IMR-90 (cell line): ENCODE measurements around the gene BZW2. TPM values are rescaled to one million over a fixed set of nuclear protein-coding genes. Genes with fewer than 3 reads are reported as not detected.

Experiments
- ATAC-seq: fragments of 200-7000 bp; cut with Tn5 transposase; 2 replicates; pipeline ENCODE4 v1.9.1; 2020; ENCODE audit warnings: low read depth, mild to moderate bottlenecking, moderate library complexity
- BruUV-seq: library from RNA; stranded (reverse); fragments of 400-500 nt; replicated peaks from 2 replicates; lab custom pipeline; 2021; lab: Mats Ljungman, UMichigan
- CTCF ChIA-PET: fragments of 300-600 bp; formaldehyde crosslinking; extraction: SDS; loops from one replicate; lab custom pipeline; 2021; ENCODE audit warnings: antibody characterized with exemption; lab: Yijun Ruan, JAX
- POLR2A ChIA-PET: fragments of 300-600 bp; sonication (Branson Sonifier 250); formaldehyde crosslinking; loops from one replicate; lab custom pipeline; 2022; ENCODE audit warnings: antibody characterized with exemption; ENCODE audit not compliant: unreplicated experiment; lab: Charles Lee
- DNase-seq: peaks from one replicate; pipeline ENCODE4 v3.0.0; 2013
- H2AFZ ChIP-seq: replicated peaks from 2 replicates; pipeline ENCODE3; 2013; ENCODE audit warnings: low read length, mild to moderate bottlenecking; ENCODE audit not compliant: poor library complexity
- H2AK5ac ChIP-seq: 2 replicates; pipeline ENCODE4 v1.6.1; 2013; ENCODE audit warnings: low read depth, low read length, inconsistent platforms
- H2AK9ac ChIP-seq: replicated peaks from 2 replicates; pipeline ENCODE3; 2013; ENCODE audit warnings: mild to moderate bottlenecking, low read depth, low read length, moderate library complexity; ENCODE audit not compliant: poor library complexity
- H2BK120ac ChIP-seq: 2 replicates; pipeline ENCODE4 v1.6.1; 2013; ENCODE audit warnings: low read depth, low read length, inconsistent platforms
- H2BK15ac ChIP-seq: 3 replicates; pipeline ENCODE4 v1.6.1; 2013; ENCODE audit warnings: low read depth, low read length, inconsistent platforms
- H2BK20ac ChIP-seq: 2 replicates; pipeline ENCODE4 v1.6.1; 2013; ENCODE audit warnings: low read depth, mild to moderate bottlenecking, inconsistent platforms, low read length, moderate library complexity
- H2BK5ac ChIP-seq: 2 replicates; pipeline ENCODE4 v1.6.1; 2013; ENCODE audit warnings: mild to moderate bottlenecking, low read depth, low read length, inconsistent platforms; ENCODE audit not compliant: poor library complexity, severe bottlenecking
- H3K14ac ChIP-seq: replicated peaks from 2 replicates; pipeline ENCODE4 v1.6.1; 2013; ENCODE audit warnings: low read depth, low read length, inconsistent platforms
- H3K18ac ChIP-seq: 2 replicates; pipeline ENCODE4 v1.6.1; 2013; ENCODE audit warnings: low read depth, low read length, control low read depth
- H3K23ac ChIP-seq: 2 replicates; pipeline ENCODE4 v1.6.1; 2013; ENCODE audit warnings: low read depth, low read length, inconsistent platforms
- H3K27ac ChIP-seq: 2 replicates; pipeline ENCODE4 v1.5.1; 2013; ENCODE audit warnings: mild to moderate bottlenecking, control low read depth, low read length; ENCODE audit not compliant: insufficient read depth
- H3K27me3 ChIP-seq: 2 replicates; pipeline ENCODE4 v1.6.1; 2013; ENCODE audit warnings: low read length; ENCODE audit not compliant: control insufficient read depth, insufficient read depth
- H3K36me3 ChIP-seq: 2 replicates; pipeline ENCODE4 v1.6.1; 2013; ENCODE audit warnings: low read length, mixed read lengths; ENCODE audit not compliant: control insufficient read depth, insufficient read depth
- H3K4ac ChIP-seq: 2 replicates; pipeline ENCODE4 v1.6.1; 2013; ENCODE audit warnings: low read depth, low read length, inconsistent platforms
- H3K4me1 ChIP-seq: 2 replicates; pipeline ENCODE4 v1.6.1; 2013; ENCODE audit warnings: low read length, mixed read lengths; ENCODE audit not compliant: control insufficient read depth, insufficient read depth
- H3K4me2 ChIP-seq: 2 replicates; pipeline ENCODE4 v1.6.1; 2013; ENCODE audit warnings: low read depth, mild to moderate bottlenecking, control low read depth, low read length, moderate library complexity
- H3K4me3 ChIP-seq: 2 replicates; pipeline ENCODE4 v1.5.1; 2013; ENCODE audit warnings: low read depth, mild to moderate bottlenecking, control low read depth, low read length, moderate library complexity; ENCODE audit not compliant: insufficient read depth
- H3K56ac ChIP-seq: 2 replicates; pipeline ENCODE4 v1.6.1; 2013; ENCODE audit warnings: low read length, inconsistent platforms; ENCODE audit not compliant: insufficient read depth; ENCODE audit errors: extremely low read depth
- H3K79me1 ChIP-seq, 2 experiments: 2 replicates each; pipeline ENCODE4 v1.6.1; 2013; ENCODE audit warnings: low read length in 2 of 2, inconsistent platforms in 1 of 2, low read depth in 1 of 2
- H3K9ac ChIP-seq: 2 replicates; pipeline ENCODE4 v1.6.1; 2013; ENCODE audit warnings: low read depth, low read length, control low read depth
- H3K9me1 ChIP-seq: 2 replicates; pipeline ENCODE4 v1.6.1; 2013; ENCODE audit warnings: low read length, inconsistent platforms; ENCODE audit not compliant: insufficient read depth
- H3K9me3 ChIP-seq: 2 replicates; pipeline ENCODE4 v1.6.1; 2013; ENCODE audit warnings: low read length; ENCODE audit not compliant: control insufficient read depth, insufficient read depth
- H4K20me1 ChIP-seq: 2 replicates; pipeline ENCODE4 v1.6.1; 2013; ENCODE audit warnings: low read length, inconsistent platforms; ENCODE audit not compliant: insufficient read depth
- H4K5ac ChIP-seq: 2 replicates; pipeline ENCODE4 v1.6.1; 2013; ENCODE audit warnings: mild to moderate bottlenecking, low read depth, low read length, control low read depth
- H4K8ac ChIP-seq, 2 experiments: 2 replicates each; pipeline ENCODE4 v1.6.1; 2013; ENCODE audit warnings: low read depth in 2 of 2, low read length in 2 of 2, control low read depth in 1 of 2, inconsistent platforms in 1 of 2
- H4K91ac ChIP-seq: 2 replicates; pipeline ENCODE4 v1.6.1; 2013; ENCODE audit warnings: low read depth, low read length, inconsistent platforms; ENCODE audit not compliant: insufficient read depth
- CEBPB ChIP-seq: IDR thresholded peaks from 2 replicates; pipeline ENCODE4 v1.6.1; 2012; ENCODE audit warnings: low read depth, low read length, improper control_type of control experiment
- MAZ ChIP-seq: IDR thresholded peaks from 2 replicates; pipeline ENCODE4 v1.6.1; 2012; ENCODE audit warnings: low read depth, mild to moderate bottlenecking, low read length, improper control_type of control experiment, moderate library complexity, borderline replicate concordance
- NFE2L2 ChIP-seq: fragments of 150-350 bp; IDR thresholded peaks from 2 replicates; pipeline ENCODE4 v1.6.1; 2016; ENCODE audit warnings: low read depth, mild to moderate bottlenecking, low read length
- POLR2A ChIP-seq: IDR thresholded peaks from 2 replicates; pipeline ENCODE4 v1.6.1; 2012; ENCODE audit warnings: mild to moderate bottlenecking, low read depth, low read length
- RCOR1 ChIP-seq: IDR thresholded peaks from 2 replicates; pipeline ENCODE4 v1.6.1; 2012; ENCODE audit warnings: mild to moderate bottlenecking, low read length, improper control_type of control experiment; ENCODE audit not compliant: insufficient replicate concordance
- WGBS, 2 experiments: methylation state at CpG; one replicate each; pipeline versions ENCODE4 v1.1.5 to v1.1.7; 2013; ENCODE audit warnings: missing lambda C conversion rate in 2 of 2; ENCODE audit not compliant: insufficient read length in 1 of 2; ENCODE audit errors: extremely low coverage in 2 of 2; 5-methylcytosine and 5-hydroxymethylcytosine counted together
- dilution Hi-C: fragments of 300-500 bp; cut with HindIII; formaldehyde crosslinking; loops from one replicate; pipeline ENCODE4 v1.14.3; 2018; ENCODE audit warnings: low sequenced_read_pairs; ENCODE audit not compliant: unreplicated experiment
- in situ Hi-C: fragments of 300-500 bp; cut with MboI; formaldehyde crosslinking; loops from 3 replicates; pipeline ENCODE4 v1.14.3; 2019; ENCODE audit warnings: low sequenced_read_pairs, inconsistent platforms, mixed read lengths
- intact Hi-C: fragments of 100-400 bp; cut with micrococcal nuclease; formaldehyde crosslinking; loops from 2 replicates; pipeline ENCODE4 v1.10.0; 2022
- polyA plus RNA-seq, 3 experiments: library from polyadenylated mRNA; depleted of rRNA; stranded (reverse); fragments of >200 nt; gene quantifications; 2 replicates each; pipeline ENCODE4 v1.2.3, GENCODE V29; 2012; ENCODE audit warnings: low replicate concordance in 1 of 3
- total RNA-seq: library from RNA; depleted of rRNA; stranded (reverse); fragments of >200 nt; gene quantifications from 2 replicates; pipeline ENCODE4 v1.2.3, GENCODE V29; 2012
- TF ChIP-seq, protein P1 (sequence below): fragments of 150-350 bp; IDR thresholded peaks from 2 replicates; pipeline ENCODE4 v1.6.1; 2016; ENCODE audit warnings: low read depth, mild to moderate bottlenecking, low read length, moderate library complexity, borderline replicate concordance
- TF ChIP-seq, protein P2 (sequence below): conservative IDR thresholded peaks from 2 replicates; pipeline ENCODE4 v1.5.1; 2012; ENCODE audit warnings: mild to moderate bottlenecking, low read depth, low read length, improper control_type of control experiment

BZW2 gene
- total and polyA plus RNA-seq, 2 of the 4 experiments (the other 2 are of a cell fraction) = 58.1 to 92.9 TPM

DNA sequence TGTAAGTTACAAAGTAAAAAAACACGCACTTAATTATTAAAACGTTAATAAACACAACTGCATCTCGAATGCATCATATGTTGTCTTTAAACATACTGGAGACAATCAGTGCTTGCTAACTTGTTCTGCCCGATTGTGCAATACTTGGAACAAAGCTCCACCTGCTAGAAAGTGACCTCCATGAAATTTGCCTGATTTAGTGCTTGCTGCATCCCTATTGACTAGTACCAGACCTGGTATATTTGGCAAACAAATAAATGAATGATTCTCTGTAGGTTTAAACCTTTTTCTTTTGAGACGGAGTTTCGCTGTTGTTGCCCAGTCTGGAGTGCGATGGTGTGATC lies 6.2 kb downstream of the BZW2 start:
- ChIA-PET CTCF (no interaction called here), POLR2A (no interaction called here)
- Histone ChIP-seq H4K5ac (no peak overlapping the region), H2BK5ac (no peak overlapping the region), H3K4ac (no peak overlapping the region), H3K4me2 (no peak overlapping the region), H3K9me1 (peaks cover 10% of the 10 kb centered on the region), H3K56ac (no peak overlapping the region), H2BK120ac (no peak overlapping the region), H3K27ac (no peak overlapping the region), H4K91ac (no peak overlapping the region), H4K20me1 (peaks cover 15% of the 10 kb centered on the region; the same call in 1 of the 2 replicates), H2BK15ac (no peak overlapping the region), H2AK9ac (no peak overlapping the region), H2AFZ (no peak overlapping the region), H3K9me3 (no peaks in the 10 kb centered on the region), H2BK20ac (no peak overlapping the region), H3K79me1 (peaks cover 31 to 63% of the 10 kb centered on the region in 2 experiments), H3K14ac (no peak overlapping the region), H4K8ac (0 out of 4 replicates have a peak overlapping the region, but pooled peaks of 1 of the 2 experiments have one; percentile 9), H3K4me1 (peaks cover 4% of the 10 kb centered on the region), H3K27me3 (no peaks in the 10 kb centered on the region), H2AK5ac (no peak overlapping the region), H3K4me3 (no peak overlapping the region), H3K36me3 (no peaks in the 10 kb centered on the region), H3K23ac (no peak overlapping the region), H3K18ac (no peak overlapping the region), H3K9ac (no peak overlapping the region)
- no TSS peak for BruUV-seq
- ATAC-seq = no peak
- WGBS, 2 experiments = 81% methylated on average over 5 of the region's 7 CpGs; no CpG with 5 or more reads in 1 of the 2 experiments
- DNase-seq = no peak
- dilution Hi-C loops = no loop called here
- in situ Hi-C loops = no loop called here
- intact Hi-C loops = no loop called here
- TF ChIP-seq POLR2A = no peak
- peak; percentile 94 for TF ChIP-seq CEBPB
- no peak for TF ChIP-seq MAZ
- TF ChIP-seq, protein P1, sequence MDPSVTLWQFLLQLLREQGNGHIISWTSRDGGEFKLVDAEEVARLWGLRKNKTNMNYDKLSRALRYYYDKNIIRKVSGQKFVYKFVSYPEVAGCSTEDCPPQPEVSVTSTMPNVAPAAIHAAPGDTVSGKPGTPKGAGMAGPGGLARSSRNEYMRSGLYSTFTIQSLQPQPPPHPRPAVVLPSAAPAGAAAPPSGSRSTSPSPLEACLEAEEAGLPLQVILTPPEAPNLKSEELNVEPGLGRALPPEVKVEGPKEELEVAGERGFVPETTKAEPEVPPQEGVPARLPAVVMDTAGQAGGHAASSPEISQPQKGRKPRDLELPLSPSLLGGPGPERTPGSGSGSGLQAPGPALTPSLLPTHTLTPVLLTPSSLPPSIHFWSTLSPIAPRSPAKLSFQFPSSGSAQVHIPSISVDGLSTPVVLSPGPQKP = no peak
- no peak for TF ChIP-seq NFE2L2
- TF ChIP-seq, protein P2, sequence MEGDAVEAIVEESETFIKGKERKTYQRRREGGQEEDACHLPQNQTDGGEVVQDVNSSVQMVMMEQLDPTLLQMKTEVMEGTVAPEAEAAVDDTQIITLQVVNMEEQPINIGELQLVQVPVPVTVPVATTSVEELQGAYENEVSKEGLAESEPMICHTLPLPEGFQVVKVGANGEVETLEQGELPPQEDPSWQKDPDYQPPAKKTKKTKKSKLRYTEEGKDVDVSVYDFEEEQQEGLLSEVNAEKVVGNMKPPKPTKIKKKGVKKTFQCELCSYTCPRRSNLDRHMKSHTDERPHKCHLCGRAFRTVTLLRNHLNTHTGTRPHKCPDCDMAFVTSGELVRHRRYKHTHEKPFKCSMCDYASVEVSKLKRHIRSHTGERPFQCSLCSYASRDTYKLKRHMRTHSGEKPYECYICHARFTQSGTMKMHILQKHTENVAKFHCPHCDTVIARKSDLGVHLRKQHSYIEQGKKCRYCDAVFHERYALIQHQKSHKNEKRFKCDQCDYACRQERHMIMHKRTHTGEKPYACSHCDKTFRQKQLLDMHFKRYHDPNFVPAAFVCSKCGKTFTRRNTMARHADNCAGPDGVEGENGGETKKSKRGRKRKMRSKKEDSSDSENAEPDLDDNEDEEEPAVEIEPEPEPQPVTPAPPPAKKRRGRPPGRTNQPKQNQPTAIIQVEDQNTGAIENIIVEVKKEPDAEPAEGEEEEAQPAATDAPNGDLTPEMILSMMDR = no peak
- TF ChIP-seq RCOR1 = no peak
